GM12891 (cell line): ENCODE data around the gene DHX58.

Source experiments
- PAX5 ChIP-seq: IDR thresholded peaks from 2 replicates; pipeline ENCODE4 v1.6.1; 2011; ENCODE audit warnings: low read length, moderate library complexity, mild to moderate bottlenecking; ENCODE audit not compliant: insufficient read depth, severe bottlenecking
- POLR2A ChIP-seq: IDR thresholded peaks from 2 replicates; pipeline ENCODE4 v1.6.1; 2011; ENCODE audit warnings: low read depth, low read length, control low read depth
- POLR2AphosphoS5 ChIP-seq: IDR thresholded peaks from 2 replicates; pipeline ENCODE4 v1.6.1; 2011; ENCODE audit warnings: low read depth, low read length, control low read depth
- POU2F2 ChIP-seq: IDR thresholded peaks from 2 replicates; pipeline ENCODE4 v1.6.1; 2011; ENCODE audit warnings: low read depth, mild to moderate bottlenecking, control low read depth, low read length, moderate library complexity
- SPI1 ChIP-seq: IDR thresholded peaks from 2 replicates; pipeline ENCODE4 v1.6.1; 2011; ENCODE audit warnings: low read depth, low read length, control low read depth
- TAF1 ChIP-seq: IDR thresholded peaks from 2 replicates; pipeline ENCODE4 v1.6.1; 2011; ENCODE audit warnings: low read depth, low read length, control low read depth

GRCh38 chr17:42061646-42062487, 50.6 kb downstream of the DHX58 start:
- TF ChIP-seq POLR2A (no peak), POLR2AphosphoS5 (no peak), PAX5 (no peak), TAF1 (no peak), SPI1 (no peak), POU2F2 (no peak)
